HCT116 (cell line): ENCODE results near the gene SEC22C. TPM values are rescaled to one million over a fixed set of nuclear protein-coding genes. Genes with fewer than 3 reads are reported as not detected.

Experiments
- ATAC-seq: fragments of 200-7000 bp; cut with Tn5 transposase; 2 replicates; pipeline ENCODE4 v1.9.1; 2020; ENCODE audit warnings: mild to moderate bottlenecking, moderate library complexity
- BruUV-seq: library from RNA; stranded (reverse); fragments of 400-500 nt; replicated peaks from 2 replicates; lab custom pipeline; 2021; lab: Mats Ljungman, UMichigan
- CTCF ChIA-PET: fragments of 300-600 bp; sonication (Branson Sonifier 250); formaldehyde crosslinking; loops from one replicate; lab custom pipeline; 2021; ENCODE audit warnings: antibody characterized with exemption; lab: Charles Lee
- POLR2A ChIA-PET: fragments of 300-600, 350-600 bp; sonication (Branson Sonifier 250); formaldehyde crosslinking; loops from one replicate; lab custom pipeline; 2021; ENCODE audit warnings: antibody characterized with exemption; lab: Charles Lee
- RAD21 ChIA-PET, 2 experiments: fragments of 300-600 bp; sonication (Branson Sonifier 250); formaldehyde crosslinking; loops; one replicate each; lab custom pipeline; 2023; ENCODE audit warnings: low total read pairs in 2 of 2; ENCODE audit not compliant: uncharacterized antibody in 2 of 2, unreplicated experiment in 2 of 2, low non-redundant PET in 1 of 2; lab: Charles Lee
- DNase-seq: peaks from one replicate; pipeline ENCODE4 v3.0.0-alpha.2; 2010; ENCODE audit warnings: low read depth, low spot score
- H2AFZ ChIP-seq: fragments of 200-600 bp; shearing (Covaris generic), sonication (generic); 2 replicates; pipeline ENCODE4 v1.6.1; 2017; ENCODE audit warnings: low read depth, mixed run types, mixed read lengths, antibody characterized with exemption, low read length; ENCODE audit not compliant: poor library complexity, severe bottlenecking
- H3K27ac ChIP-seq: 2 replicates; pipeline ENCODE4 v1.5.1; 2012; ENCODE audit warnings: low read depth, low read length
- H3K27me3 ChIP-seq: fragments of 200-600 bp; sonication (generic); 2 replicates; pipeline ENCODE4 v1.6.1; 2016; ENCODE audit warnings: mixed run types, low read length, mixed read lengths; ENCODE audit not compliant: insufficient read depth
- H3K36me3 ChIP-seq, 2 experiments: fragments of 200-500 bp in 1 of 2; fragments of 200-600 bp in 1 of 2; sonication (Bioruptor generic) in 1 of 2; sonication (generic) in 1 of 2; 2 replicates each; pipeline versions ENCODE4 v1.5.1 to v1.6.1; 2014 to 2016; ENCODE audit warnings: low read length in 2 of 2, inconsistent platforms in 1 of 2, mixed read lengths in 1 of 2, mixed run types in 1 of 2; ENCODE audit not compliant: insufficient read depth in 2 of 2, control insufficient read depth in 1 of 2
- H3K4me1 ChIP-seq, 2 experiments: fragments of 200-600 bp in 1 of 2; sonication (generic) in 1 of 2; 2 replicates each; pipeline versions ENCODE4 v1.5.1 to v1.6.1; 2012 to 2017; ENCODE audit warnings: low read length in 2 of 2, inconsistent platforms in 1 of 2, mild to moderate bottlenecking in 1 of 2, mixed read lengths in 1 of 2, mixed run types in 1 of 2, moderate library complexity in 1 of 2; ENCODE audit not compliant: insufficient read depth in 2 of 2, control insufficient read depth in 1 of 2
- H3K4me2 ChIP-seq: fragments of 200-600 bp; sonication (generic); 2 replicates; pipeline ENCODE4 v1.6.1; 2017; ENCODE audit warnings: mixed run types, low read length, mixed read lengths
- H3K4me3 ChIP-seq, 2 experiments: fragments of 200-600 bp in 1 of 2; sonication (generic) in 1 of 2; replicated peaks in 1 of 2; 2 replicates each; pipeline ENCODE4 v1.5.1; 2011 to 2016; ENCODE audit warnings: low read length in 2 of 2, control low read depth in 1 of 2, low read depth in 1 of 2, mild to moderate bottlenecking in 1 of 2, mixed read lengths in 1 of 2, mixed run types in 1 of 2
- H3K79me2 ChIP-seq: fragments of 200-600 bp; sonication (generic); 2 replicates; pipeline ENCODE4 v1.6.1; 2017; ENCODE audit warnings: mild to moderate bottlenecking, mixed run types, low read length, moderate library complexity, mixed read lengths; ENCODE audit not compliant: insufficient read depth
- H3K9ac ChIP-seq: fragments of 200-600 bp; sonication (generic); 2 replicates; pipeline ENCODE4 v1.6.1; 2016; ENCODE audit warnings: low read length, mixed read lengths
- H3K9me2 ChIP-seq: fragments of 200-600 bp; sonication (generic), shearing (Covaris generic); 2 replicates; pipeline ENCODE4 v1.6.1; 2017; ENCODE audit warnings: mixed run types, mild to moderate bottlenecking, moderate library complexity; ENCODE audit not compliant: insufficient read depth
- H3K9me3 ChIP-seq, 2 experiments: fragments of 200-500 bp in 1 of 2; fragments of 200-600 bp in 1 of 2; sonication (Bioruptor generic) in 1 of 2; sonication (generic) in 1 of 2; 2 replicates each; pipeline ENCODE4 v1.6.1; 2014 to 2017; ENCODE audit warnings: low read length in 2 of 2, mixed read lengths in 2 of 2, inconsistent platforms in 1 of 2, low read depth in 1 of 2, mild to moderate bottlenecking in 1 of 2, mixed run types in 1 of 2, moderate library complexity in 1 of 2; ENCODE audit not compliant: control insufficient read depth in 1 of 2, insufficient read depth in 1 of 2
- H4K20me1 ChIP-seq: fragments of 200-600 bp; sonication (generic), shearing (Covaris generic); 2 replicates; pipeline ENCODE4 v1.6.1; 2017; ENCODE audit warnings: mixed run types, mild to moderate bottlenecking, moderate library complexity; ENCODE audit not compliant: insufficient read depth
- ATF3 ChIP-seq: IDR thresholded peaks from 2 replicates; pipeline ENCODE4 v1.6.1; 2012
- CTCF ChIP-seq, 3 experiments: fragments of 200-600 bp in 1 of 3; sonication (generic) in 1 of 3; IDR thresholded peaks in 2 of 3; conservative IDR thresholded peaks in 1 of 3; 2 replicates each; pipeline ENCODE4 v1.5.1; 2012 to 2017; ENCODE audit warnings: low read depth in 2 of 3, low read length in 2 of 3, antibody characterized with exemption in 1 of 3, borderline replicate concordance in 1 of 3, control low read depth in 1 of 3, mild to moderate bottlenecking in 1 of 3, mixed read lengths in 1 of 3, mixed run types in 1 of 3, moderate library complexity in 1 of 3; ENCODE audit not compliant: insufficient read depth in 1 of 3
- ELF1 ChIP-seq: IDR thresholded peaks from 2 replicates; pipeline ENCODE4 v1.6.1; 2012; ENCODE audit warnings: low read depth, borderline replicate concordance
- EZH2 ChIP-seq: fragments of 200-600 bp; sonication (generic); IDR thresholded peaks from 2 replicates; pipeline ENCODE4 v1.6.1; 2017; ENCODE audit warnings: antibody characterized with exemption, mixed run types
- EZH2phosphoT487 ChIP-seq: fragments of 200-600 bp; IDR thresholded peaks from 2 replicates; pipeline ENCODE4 v1.6.1; 2018; ENCODE audit warnings: antibody characterized with exemption, borderline replicate concordance
- JUND ChIP-seq: IDR thresholded peaks from 2 replicates; pipeline ENCODE4 v1.6.1; 2012
- MAX ChIP-seq: IDR thresholded peaks from 2 replicates; pipeline ENCODE4 v1.6.1; 2012
- POLR2A ChIP-seq: IDR thresholded peaks from 2 replicates; pipeline ENCODE4 v1.7.0; 2011; ENCODE audit warnings: borderline replicate concordance; ENCODE audit not compliant: insufficient read depth, insufficient read length; ENCODE audit errors: extremely low read depth
- RAD21 ChIP-seq: IDR thresholded peaks from 2 replicates; pipeline ENCODE4 v1.6.1; 2012; ENCODE audit warnings: low read depth, mild to moderate bottlenecking
- REST ChIP-seq: IDR thresholded peaks from 2 replicates; pipeline ENCODE4 v1.6.1; 2012; ENCODE audit warnings: low read depth
- SIN3A ChIP-seq: IDR thresholded peaks from 2 replicates; pipeline ENCODE4 v1.6.1; 2012; ENCODE audit warnings: low read depth
- SRF ChIP-seq: IDR thresholded peaks from 2 replicates; pipeline ENCODE4 v1.6.1; 2012; ENCODE audit warnings: low read depth
- ZFX ChIP-seq: fragments of 450-650 bp; IDR thresholded peaks from 2 replicates; pipeline ENCODE4 v1.6.1; 2017
- ZNF274 ChIP-seq: fragments of 200-500 bp; sonication (Bioruptor generic); IDR thresholded peaks from 2 replicates; pipeline ENCODE4 v1.6.1; 2014; ENCODE audit warnings: mild to moderate bottlenecking, low read depth, low read length, inconsistent platforms
- intact Hi-C: fragments of 100-400 bp; cut with micrococcal nuclease; formaldehyde crosslinking; loops from 2 replicates; pipeline ENCODE4 v1.10.0; 2022
- total RNA-seq: library from RNA; stranded (reverse); gene quantifications from one replicate; pipeline ENCODE4 v1.2.1, GENCODE V29; 2021; ENCODE audit not compliant: unreplicated experiment

The SEC22C gene
- total RNA-seq, 1 experiment from 2014 or later = 43.4 TPM

- ATAC-seq (no peak), DNase-seq (no peak)
- Histone ChIP-seq H3K27me3 (no peaks in the 10 kb centered on the region), H3K9me2 (no peaks in the 10 kb centered on the region), H3K4me2 (no peak overlapping the region), H2AFZ (no peak overlapping the region), H3K27ac (no peak overlapping the region), H3K4me1 (no peaks in the 10 kb centered on the region), H3K9me3 (no peaks in the 10 kb centered on the region), H3K79me2 (no peaks in the 10 kb centered on the region), H3K4me3 (no peak overlapping the region)
- CTCF ChIA-PET = no interaction called here
- POLR2A ChIA-PET = no interaction called here
- no TSS peak for BruUV-seq
- RAD21 ChIA-PET = no interaction called here
- TF ChIP-seq ATF3 (no peak), MAX (no peak), JUND (no peak), RAD21 (no peak), EZH2phosphoT487 (no peak), EZH2 (no peak), REST (no peak), POLR2A (no peak), ZNF274 (no peak), ELF1 (no peak), SRF (no peak), SIN3A (no peak), ZFX (no peak), CTCF (IDR thresholded peaks at IDR 0.05 in 2 of 3, conservative IDR thresholded peaks at IDR 0.05 in 1 of 3; ENCODE audit: borderline replicate concordance in 1 of 3, insufficient read depth in 1 of 3, low read depth in 2 of 3, low read length in 2 of 3) (no peak)
- TF ChIP-seq, all 23 proteins: peak for 0
- Histone ChIP-seq H3K36me3 (no peaks in the 10 kb centered on the region), H4K20me1 (no peaks in the 10 kb centered on the region), H3K9ac (no peak overlapping the region)
- intact Hi-C loops = no loop called here
Observed at GRCh38 chr3:42524751-42525150, 57.0 kb downstream of the SEC22C start.
